Measurements from ENCODE around the gene SLC39A3.

Gene SLC39A3

DNA sequence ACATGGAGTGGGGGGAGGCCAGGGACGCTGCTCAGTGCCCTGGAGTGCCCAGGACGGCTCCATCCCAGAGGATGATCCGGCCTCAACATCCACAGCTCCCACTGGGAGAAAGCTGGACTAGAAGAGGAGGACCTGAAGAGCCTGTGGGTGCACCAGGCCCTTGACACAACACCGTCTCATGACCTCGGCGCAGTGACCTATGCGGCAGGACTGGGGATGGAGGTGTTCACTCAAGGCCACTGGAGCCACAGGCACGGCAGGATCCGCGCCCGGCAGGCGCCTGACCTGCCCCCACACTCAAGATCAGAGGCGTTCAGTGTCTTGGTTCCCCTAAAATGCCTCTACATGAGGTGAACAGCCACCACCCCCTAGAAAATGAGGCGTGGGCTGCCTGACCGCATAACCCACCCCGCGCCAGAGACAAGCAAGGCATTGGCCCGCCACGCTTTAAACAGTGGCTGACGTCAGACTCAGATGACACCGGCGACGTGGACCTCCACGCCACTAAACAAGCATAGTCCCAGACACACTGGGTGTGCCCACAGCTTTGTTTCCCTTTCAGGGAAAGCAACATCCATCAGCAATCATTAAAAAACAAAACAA lies 35.2 kb upstream of the SLC39A3 start:
- Histone ChIP-seq H3K9me3 (ENCODE audit: control insufficient read depth, insufficient read depth, low read length) (no peaks in the 10 kb centered on the region), H3K4me1 (ENCODE audit: insufficient read depth, low read length) (no peaks in the 10 kb centered on the region), H3K36me3 (ENCODE audit: insufficient read depth, low read length) (no peaks in the 10 kb centered on the region; the same call in 1 of the 2 replicates), H3K9ac (ENCODE audit: low read depth, low read length) (no peak overlapping the region)

DNA sequence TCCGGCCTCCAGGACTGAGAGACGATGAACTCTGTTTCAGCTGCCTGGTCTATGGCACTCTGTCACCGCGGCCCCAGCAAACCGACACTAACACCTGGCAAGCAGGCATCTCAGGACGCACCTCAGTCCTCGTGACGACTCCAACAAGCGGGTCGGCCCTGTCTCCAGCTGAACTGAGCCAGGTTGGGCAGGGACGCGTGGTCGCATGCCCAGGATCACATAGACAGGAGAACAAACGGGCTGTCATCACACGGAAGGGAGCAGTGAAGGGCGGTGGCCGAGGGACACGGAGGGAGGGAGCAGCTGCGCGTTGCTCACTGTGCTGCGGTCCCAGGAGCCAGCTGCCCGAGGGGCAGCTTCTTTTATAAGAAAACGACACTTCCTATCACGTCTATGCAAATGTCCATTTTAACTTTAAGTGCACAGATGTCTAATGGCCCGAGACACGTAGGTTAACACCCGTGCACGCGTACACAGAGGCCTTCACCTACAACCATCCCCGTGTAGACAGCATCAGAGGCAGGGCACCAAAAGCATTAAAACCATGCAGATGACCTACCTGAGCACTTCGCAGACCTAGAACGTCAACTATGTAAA lies 34.4 kb upstream of the SLC39A3 start:
- Histone ChIP-seq H3K36me3 (ENCODE audit: insufficient read depth, low read length) (no peaks in the 10 kb centered on the region), H3K4me1 (ENCODE audit: insufficient read depth, low read length) (no peaks in the 10 kb centered on the region), H3K9me3 (ENCODE audit: control insufficient read depth, insufficient read depth, low read length) (no peaks in the 10 kb centered on the region), H3K9ac (ENCODE audit: low read depth, low read length) (no peak overlapping the region)

DNA sequence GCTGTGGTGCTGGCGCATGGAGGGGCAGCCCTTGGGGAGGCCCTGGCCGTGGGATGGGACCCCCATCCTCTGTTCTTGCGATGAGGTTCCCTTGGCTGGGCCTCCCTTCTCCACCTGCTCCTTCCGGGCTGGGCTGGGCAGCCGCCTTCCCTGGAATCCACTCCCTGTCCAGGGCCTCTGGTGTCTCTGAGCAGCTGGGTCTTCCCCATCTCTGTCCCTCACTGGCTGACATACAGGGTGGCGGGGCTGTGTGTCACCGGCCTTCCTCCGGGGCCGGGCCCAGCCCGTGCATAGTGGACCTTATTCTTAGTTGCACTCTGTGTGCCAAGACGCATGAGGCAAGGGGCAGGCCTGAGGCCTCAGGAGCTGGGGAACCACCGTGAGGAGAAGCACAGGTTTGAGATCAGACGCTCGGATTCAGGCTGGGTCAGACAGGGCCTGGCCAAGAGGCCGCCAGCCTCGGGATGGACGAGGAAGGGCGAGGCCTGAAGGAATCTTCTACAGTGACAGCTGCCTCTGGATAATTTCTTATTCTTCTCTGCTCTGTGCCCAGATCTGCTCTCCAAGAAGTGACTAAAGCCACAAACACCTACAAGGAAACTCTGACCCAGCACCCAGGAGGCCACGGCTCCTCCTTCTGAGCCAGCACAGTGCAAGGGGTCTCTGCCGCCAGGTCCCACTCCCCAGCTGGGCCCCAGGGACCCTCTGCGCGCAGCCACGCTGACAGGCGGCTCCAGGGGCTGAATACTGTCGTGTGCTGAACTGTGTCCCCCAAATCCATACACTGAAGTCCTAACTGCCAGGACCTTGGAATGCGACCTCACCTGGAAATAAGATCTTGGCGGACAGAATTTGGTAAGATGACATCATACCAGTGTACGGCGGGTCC lies 32.2 kb upstream of the SLC39A3 start:
- Histone ChIP-seq H3K9me3 (ENCODE audit: control insufficient read depth, insufficient read depth, low read length) (no peaks in the 10 kb centered on the region), H3K4me1 (ENCODE audit: insufficient read depth, low read length) (no peaks in the 10 kb centered on the region), H3K36me3 (ENCODE audit: insufficient read depth, low read length) (no peaks in the 10 kb centered on the region), H3K9ac (ENCODE audit: low read depth, low read length) (no peak overlapping the region)

DNA sequence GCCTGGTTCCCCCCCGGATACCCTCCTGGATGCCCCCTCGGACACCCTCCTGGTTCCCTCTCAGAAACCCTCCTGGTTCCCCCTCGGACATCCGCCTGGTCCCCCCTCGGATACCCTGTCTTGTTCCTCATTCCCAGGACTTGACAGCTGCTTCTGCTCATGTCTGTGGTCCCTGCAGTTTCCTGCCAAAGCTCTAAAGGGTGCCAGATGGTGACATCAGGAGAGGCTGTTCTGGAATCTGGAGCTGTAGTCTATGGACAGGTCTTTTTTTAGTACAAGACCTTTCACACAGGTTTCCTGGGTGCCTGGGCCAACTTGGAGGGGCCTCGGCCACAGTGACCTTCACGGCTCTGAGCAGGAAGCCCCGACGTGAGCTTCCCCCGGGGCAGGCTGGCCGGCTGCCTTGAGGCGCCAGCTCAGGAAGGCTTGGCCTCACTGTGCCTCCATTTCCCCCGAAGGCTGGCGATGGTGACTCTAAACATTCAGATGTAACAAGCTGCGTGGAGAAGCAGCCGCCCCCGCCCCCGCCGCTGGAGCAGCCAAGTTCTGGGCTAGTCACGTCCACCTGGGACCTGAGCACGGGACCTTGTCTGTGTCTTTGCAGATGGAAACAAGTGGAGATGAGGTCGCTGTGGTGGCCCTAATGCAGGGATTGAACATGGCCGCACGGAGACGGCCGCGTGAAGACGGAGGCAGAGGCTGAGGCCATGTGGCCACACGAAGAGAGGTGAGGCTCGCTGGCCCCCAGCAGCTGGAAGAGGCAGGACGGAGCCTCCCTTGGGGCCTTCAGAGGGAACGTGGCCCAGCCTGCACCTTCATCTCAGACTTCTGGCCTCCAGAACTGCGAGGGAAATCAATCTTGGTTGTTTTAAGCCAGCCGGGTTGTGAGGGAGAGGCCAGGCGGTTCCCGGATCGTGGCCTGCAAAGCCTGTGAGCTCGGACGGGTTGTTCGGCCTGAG lies 30.5 kb upstream of the SLC39A3 start:
- Histone ChIP-seq H3K9me3 (ENCODE audit: control insufficient read depth, insufficient read depth, low read length) (no peaks in the 10 kb centered on the region), H3K9ac (ENCODE audit: low read depth, low read length) (no peak overlapping the region), H3K4me1 (ENCODE audit: insufficient read depth, low read length) (no peaks in the 10 kb centered on the region), H3K36me3 (ENCODE audit: insufficient read depth, low read length) (no peaks in the 10 kb centered on the region)

DNA sequence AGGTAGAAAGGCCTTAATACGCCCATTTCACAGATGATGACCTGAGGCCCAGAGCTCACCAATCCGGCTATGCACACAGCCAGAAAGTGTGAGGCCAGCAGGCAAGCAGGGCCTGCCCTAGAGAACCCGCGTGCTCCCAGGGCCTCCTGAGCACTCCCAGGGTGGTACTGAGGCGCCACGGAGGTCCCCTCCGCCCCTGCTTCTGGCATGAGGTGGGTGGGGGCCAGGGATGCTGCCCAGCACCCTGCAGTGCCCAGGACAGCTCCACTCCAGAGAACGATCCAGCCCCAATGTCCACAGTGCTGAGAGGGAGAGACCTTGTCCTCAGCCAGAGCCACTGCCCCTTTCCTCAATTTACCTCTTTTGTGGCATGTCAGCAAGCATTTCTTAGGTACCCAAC lies 29.4 kb upstream of the SLC39A3 start:
- H3K36me3 ChIP-seq (ENCODE audit: insufficient read depth, low read length), result no peaks in the 10 kb centered on the region
- H3K9me3 ChIP-seq (ENCODE audit: control insufficient read depth, insufficient read depth, low read length), result no peaks in the 10 kb centered on the region
- H3K9ac ChIP-seq (ENCODE audit: low read depth, low read length), result no peak overlapping the region
- H3K4me1 ChIP-seq (ENCODE audit: insufficient read depth, low read length), result no peaks in the 10 kb centered on the region

DNA sequence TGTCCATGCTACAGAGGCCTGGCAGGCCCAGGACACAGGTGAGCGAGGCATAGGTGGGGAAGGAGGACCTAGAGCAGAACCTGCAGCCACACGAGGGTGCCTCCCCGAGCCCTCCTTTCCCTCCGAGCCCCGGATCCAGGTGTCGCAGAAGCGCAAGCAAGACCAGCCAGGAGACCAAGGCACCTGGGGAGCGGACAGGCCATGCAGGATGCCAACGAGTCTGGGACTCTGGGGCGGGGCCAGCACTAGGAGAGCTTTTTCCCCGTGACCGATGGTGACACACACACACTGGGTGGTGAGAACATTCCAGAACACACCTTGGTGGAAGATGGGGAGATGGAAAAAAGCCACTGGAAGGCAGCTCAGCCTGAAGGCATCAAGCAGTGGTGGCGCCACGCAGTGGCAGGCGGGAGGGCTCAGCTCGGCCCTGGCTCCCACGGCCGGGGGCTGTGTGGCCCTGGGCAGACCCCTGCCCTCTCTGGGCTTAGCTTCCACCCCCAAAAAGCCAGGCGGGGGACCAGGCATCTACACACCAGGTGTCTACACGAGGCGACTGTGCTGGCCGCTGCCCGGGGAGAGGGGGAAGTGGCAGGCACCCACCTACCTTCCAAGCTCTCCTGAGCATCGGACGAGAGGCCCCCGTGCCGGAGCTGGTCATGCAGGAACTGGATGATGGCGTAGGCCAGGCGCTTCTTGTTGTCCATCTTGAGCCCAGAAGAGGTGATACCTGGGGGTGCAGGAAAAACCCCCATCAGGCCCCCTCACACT lies 28.7 kb upstream of the SLC39A3 start:
- Histone ChIP-seq H3K9ac (ENCODE audit: low read depth, low read length) (no peak overlapping the region; the same call in 1 of the 2 replicates), H3K36me3 (ENCODE audit: insufficient read depth, low read length) (no peaks in the 10 kb centered on the region; the same call in 1 of the 2 replicates), H3K9me3 (ENCODE audit: control insufficient read depth, insufficient read depth, low read length) (no peaks in the 10 kb centered on the region), H3K4me1 (ENCODE audit: insufficient read depth, low read length) (no peaks in the 10 kb centered on the region)

DNA sequence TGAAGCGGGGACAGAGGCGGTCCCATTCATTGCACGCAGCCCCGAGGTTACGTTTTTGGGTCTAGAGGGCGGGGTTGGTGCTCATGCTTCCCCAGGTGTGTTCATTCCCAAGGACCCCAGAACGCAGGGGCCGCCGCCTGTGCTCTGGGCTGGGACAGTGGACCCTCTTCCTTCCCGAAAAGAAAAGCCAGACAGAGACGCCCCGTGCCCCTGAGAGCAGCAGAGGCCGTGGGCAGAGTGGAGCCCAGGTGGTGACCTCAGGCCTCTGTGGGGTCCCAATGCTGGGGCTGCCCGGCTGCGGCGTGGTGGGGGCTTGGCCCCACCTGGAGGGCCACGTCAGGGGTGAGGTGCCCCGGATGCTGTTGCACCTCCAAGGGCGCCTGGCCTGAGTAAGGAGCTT lies 27.9 kb upstream of the SLC39A3 start:
- H3K9ac ChIP-seq (ENCODE audit: low read depth, low read length), result no peak overlapping the region
- H3K36me3 ChIP-seq (ENCODE audit: insufficient read depth, low read length), result no peaks in the 10 kb centered on the region; the same call in 1 of the 2 replicates
- H3K4me1 ChIP-seq (ENCODE audit: insufficient read depth, low read length), result no peaks in the 10 kb centered on the region
- no peaks in the 10 kb centered on the region for H3K9me3 ChIP-seq (ENCODE audit: control insufficient read depth, insufficient read depth, low read length)

DNA sequence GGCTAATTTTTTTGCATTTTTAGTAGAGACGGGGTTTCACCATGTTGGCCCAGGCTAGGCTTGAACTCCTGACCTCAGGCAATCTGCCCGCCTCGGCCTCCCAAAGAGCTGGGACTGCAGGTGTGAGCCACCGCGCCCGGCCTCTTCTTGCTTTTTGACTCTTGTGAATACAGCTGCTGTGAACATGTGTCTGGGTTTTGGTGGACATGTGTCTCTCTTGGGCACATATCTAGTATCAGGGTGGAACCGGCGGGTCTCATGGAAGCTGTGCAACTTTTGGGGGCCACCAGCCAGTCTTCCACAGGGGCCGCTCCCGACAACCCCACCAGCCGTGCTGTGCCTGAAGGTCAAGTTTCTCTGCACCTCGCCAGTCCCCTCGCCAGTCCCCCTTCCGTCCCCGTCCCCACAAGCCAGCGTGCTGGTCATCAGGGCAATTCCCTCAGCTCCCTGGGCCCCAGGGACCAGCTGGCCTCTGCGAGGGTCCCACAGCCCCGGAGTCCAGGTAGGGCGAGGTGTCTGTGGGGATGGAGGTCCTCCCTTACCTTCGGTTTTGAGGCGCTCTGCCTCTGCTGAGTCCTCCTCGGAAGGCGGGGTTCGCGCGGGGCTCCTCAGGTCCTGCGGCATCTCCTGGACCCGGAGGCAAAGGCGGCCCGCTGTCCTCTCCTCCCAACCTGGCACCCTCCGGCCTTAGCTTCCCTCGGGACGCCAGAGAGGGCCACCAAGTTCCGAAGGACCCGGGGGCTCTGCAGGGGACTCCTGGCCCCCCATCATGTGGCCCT lies 27.0 kb upstream of the SLC39A3 start:
- Histone ChIP-seq H3K36me3 (ENCODE audit: insufficient read depth, low read length) (no peaks in the 10 kb centered on the region; the same call in 1 of the 2 replicates), H3K9me3 (ENCODE audit: control insufficient read depth, insufficient read depth, low read length) (no peaks in the 10 kb centered on the region), H3K9ac (ENCODE audit: low read depth, low read length) (no peak overlapping the region), H3K4me1 (ENCODE audit: insufficient read depth, low read length) (no peaks in the 10 kb centered on the region)

DNA sequence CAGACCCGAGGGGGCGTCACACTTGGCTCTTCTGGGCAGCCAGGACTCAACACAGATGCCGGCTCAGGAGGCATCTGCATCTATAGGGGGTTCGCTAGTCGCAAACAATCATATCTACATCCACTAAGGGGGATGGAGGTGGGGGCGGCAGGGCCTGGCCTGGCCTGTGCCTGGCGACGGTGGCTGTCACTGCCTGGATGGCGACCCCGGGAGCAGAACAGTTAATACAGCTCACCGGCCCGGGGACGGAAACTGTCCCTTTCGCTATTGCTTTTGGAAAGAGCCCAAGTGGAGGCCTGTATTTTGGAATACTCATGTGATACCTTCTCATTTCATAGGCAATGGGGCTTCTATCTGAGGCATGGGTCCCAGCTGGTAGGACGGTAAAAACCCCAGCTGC lies 25.6 kb upstream of the SLC39A3 start:
- Histone ChIP-seq H3K4me1 (ENCODE audit: insufficient read depth, low read length) (no peaks in the 10 kb centered on the region), H3K9me3 (ENCODE audit: control insufficient read depth, insufficient read depth, low read length) (no peaks in the 10 kb centered on the region), H3K36me3 (ENCODE audit: insufficient read depth, low read length) (no peaks in the 10 kb centered on the region; the same call in 1 of the 2 replicates), H3K9ac (ENCODE audit: low read depth, low read length) (no peak overlapping the region)

DNA sequence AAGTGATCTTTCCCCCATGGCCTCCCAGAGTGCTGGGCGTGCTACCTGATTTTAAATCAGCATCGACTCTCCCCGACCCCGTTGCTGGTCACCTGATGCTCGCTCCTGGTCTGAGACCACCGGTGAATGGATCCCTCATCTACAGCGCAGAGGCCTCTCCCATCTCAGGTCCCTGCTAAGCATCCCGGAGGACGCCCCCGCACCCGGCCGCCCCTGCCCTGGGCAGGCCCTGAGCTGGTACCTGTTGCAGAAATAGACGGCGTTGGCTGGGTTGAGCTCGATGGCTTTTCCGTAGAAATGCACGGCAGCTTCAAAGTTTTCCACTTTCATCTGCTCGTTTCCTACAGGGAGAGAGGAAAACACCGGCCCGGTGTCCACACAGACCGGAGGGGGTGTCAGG lies 25.1 kb upstream of the SLC39A3 start:
- Histone ChIP-seq H3K4me1 (ENCODE audit: insufficient read depth, low read length) (no peaks in the 10 kb centered on the region), H3K9ac (ENCODE audit: low read depth, low read length) (no peak overlapping the region), H3K36me3 (ENCODE audit: insufficient read depth, low read length) (no peaks in the 10 kb centered on the region; the same call in 1 of the 2 replicates), H3K9me3 (ENCODE audit: control insufficient read depth, insufficient read depth, low read length) (no peaks in the 10 kb centered on the region)

DNA sequence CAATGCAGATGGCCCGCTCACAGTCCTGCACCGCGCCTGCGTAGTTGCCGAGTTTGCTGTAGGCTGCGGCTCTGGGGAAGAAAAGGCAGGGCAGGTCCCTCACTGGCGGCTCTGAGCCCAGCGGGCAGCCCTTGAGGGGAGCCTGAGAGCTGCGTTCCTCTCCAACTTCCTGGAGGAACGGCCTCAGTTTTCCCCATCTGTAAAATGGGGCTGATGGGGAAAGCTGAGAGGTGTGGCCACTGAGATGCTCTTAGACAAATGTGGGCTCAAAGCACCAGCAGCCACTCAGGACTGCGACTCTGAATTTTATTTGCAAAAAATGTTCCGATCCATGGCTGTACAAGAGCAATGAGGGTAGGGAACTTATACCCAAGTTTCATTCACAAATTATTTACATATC lies 23.9 kb upstream of the SLC39A3 start:
- H3K36me3 ChIP-seq (ENCODE audit: insufficient read depth, low read length), result peaks cover 3% of the 10 kb centered on the region
- H3K9ac ChIP-seq (ENCODE audit: low read depth, low read length), result no peak overlapping the region
- no peaks in the 10 kb centered on the region for H3K9me3 ChIP-seq (ENCODE audit: control insufficient read depth, insufficient read depth, low read length)
- no peaks in the 10 kb centered on the region for H3K4me1 ChIP-seq (ENCODE audit: insufficient read depth, low read length)

DNA sequence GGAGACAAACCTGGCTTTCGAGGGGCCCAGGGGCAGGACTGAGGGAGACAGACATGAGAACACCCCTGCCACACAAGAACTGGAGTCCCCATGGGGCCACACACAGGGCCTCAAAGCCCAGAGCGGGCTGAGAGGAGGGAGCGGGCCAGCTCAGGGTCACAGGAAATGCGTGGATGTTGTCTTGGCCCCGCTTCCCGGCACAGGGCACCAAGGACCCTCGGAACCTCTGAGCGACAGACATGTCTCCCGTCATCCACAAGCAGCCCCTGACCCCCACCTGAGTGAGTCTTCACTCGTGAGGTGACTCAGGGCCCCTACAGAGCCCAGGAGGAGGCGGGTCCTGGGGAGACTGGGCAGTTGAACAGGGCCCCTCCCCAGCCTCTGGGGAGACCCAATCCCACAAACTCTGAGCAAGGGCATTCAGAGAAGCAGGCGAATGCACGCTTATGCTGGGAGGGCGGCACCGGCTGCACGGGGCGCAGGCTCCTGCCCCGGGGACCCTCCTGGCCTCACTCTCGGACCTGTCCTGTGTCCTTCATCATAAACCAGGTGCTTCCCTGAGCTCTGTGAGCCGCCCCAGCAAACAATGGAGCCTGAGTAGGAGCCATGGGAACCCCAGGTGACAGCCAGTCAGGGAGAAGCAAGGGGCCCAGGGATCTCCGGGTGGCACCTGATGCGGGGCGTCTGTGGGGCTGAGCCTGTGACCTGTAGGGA lies 23.1 kb upstream of the SLC39A3 start:
- Histone ChIP-seq H3K4me1 (ENCODE audit: insufficient read depth, low read length) (no peaks in the 10 kb centered on the region), H3K9ac (ENCODE audit: low read depth, low read length) (no peak overlapping the region), H3K36me3 (ENCODE audit: insufficient read depth, low read length) (peaks cover 6% of the 10 kb centered on the region), H3K9me3 (ENCODE audit: control insufficient read depth, insufficient read depth, low read length) (no peaks in the 10 kb centered on the region)

Data from ES-I3 (cell line).